HepG2 (cell line): Measurements from ENCODE around the gene BCAS4. TPM values are rescaled to one million over a fixed set of nuclear protein-coding genes. Genes with fewer than 3 reads are reported as not detected.

ENCODE experiments used
- ATF6 ChIP-seq: sonication (generic); formaldehyde crosslinking; conservative IDR thresholded peaks from 2 replicates; pipeline ENCODE4 v1.4.0; 2020; ENCODE audit warnings: missing genetic modification reagents
- ATF7 ChIP-seq, 2 experiments: fragments of 450-650 bp in 1 of 2; sonication (generic) in 1 of 2; formaldehyde crosslinking in 1 of 2; IDR thresholded peaks; 2 replicates each; pipeline versions ENCODE4 v1.4.0 to v1.6.1; 2016 to 2020; ENCODE audit warnings: antibody characterized with exemption in 1 of 2, mild to moderate bottlenecking in 1 of 2, missing genetic modification reagents in 1 of 2
- CBFB ChIP-seq: sonication (generic); formaldehyde crosslinking; IDR thresholded peaks from 2 replicates; pipeline ENCODE4 v1.4.0; 2020; ENCODE audit warnings: missing genetic modification reagents
- DNMT3B ChIP-seq: conservative IDR thresholded peaks from 2 replicates; pipeline ENCODE4 v1.6.1; 2016; ENCODE audit warnings: missing biosample characterization, control low read depth
- MATR3 ChIP-seq: sonication (generic); formaldehyde crosslinking; IDR thresholded peaks from 2 replicates; pipeline ENCODE4 v1.4.0; 2020; ENCODE audit warnings: missing genetic modification reagents
- MAZ ChIP-seq, 2 experiments: sonication (generic) in 1 of 2; formaldehyde crosslinking in 1 of 2; IDR thresholded peaks; 2 replicates each; pipeline versions ENCODE4 v1.5.0 to v1.6.1; 2012 to 2020; ENCODE audit warnings: low read depth in 2 of 2, mild to moderate bottlenecking in 2 of 2, borderline replicate concordance in 1 of 2, improper control_type of control experiment in 1 of 2, low read length in 1 of 2, missing genetic modification reagents in 1 of 2, moderate library complexity in 1 of 2
- NCOA2 ChIP-seq: sonication (generic); formaldehyde crosslinking; IDR thresholded peaks from 2 replicates; pipeline ENCODE4 v1.8.0; 2022; ENCODE audit warnings: inconsistent platforms
- PAF1 ChIP-seq: IDR thresholded peaks from 2 replicates; pipeline ENCODE4 v1.6.1; 2016; ENCODE audit warnings: missing genetic modification reagents, missing compliant biosample characterization
- RFXANK ChIP-seq: IDR thresholded peaks from 2 replicates; pipeline ENCODE4 v1.6.1; 2016
- TBL1XR1 ChIP-seq: fragments of 150-350 bp; IDR thresholded peaks from 2 replicates; pipeline ENCODE4 v1.6.1; 2014; ENCODE audit warnings: borderline replicate concordance, low read length; ENCODE audit not compliant: partially characterized antibody
- TEF ChIP-seq: sonication (generic); formaldehyde crosslinking; IDR thresholded peaks from 2 replicates; pipeline ENCODE4 v1.5.0; 2020; ENCODE audit warnings: missing genetic modification reagents
- TERF1 ChIP-seq: sonication (generic); formaldehyde crosslinking; IDR thresholded peaks from 2 replicates; pipeline ENCODE4 v1.8.0; 2022; ENCODE audit warnings: mild to moderate bottlenecking, missing genetic modification reagents, moderate library complexity
- ZBTB7B ChIP-seq: sonication (generic); formaldehyde crosslinking; IDR thresholded peaks from 2 replicates; pipeline ENCODE4 v1.4.0; 2020; ENCODE audit warnings: missing genetic modification reagents
- ZHX2 ChIP-seq, 2 experiments: sonication (generic) in 1 of 2; formaldehyde crosslinking in 1 of 2; IDR thresholded peaks; 2 replicates each; pipeline versions ENCODE4 v1.6.1 to v1.9.0; 2014 to 2022; ENCODE audit warnings: antibody characterized with exemption in 1 of 2, borderline replicate concordance in 1 of 2, inconsistent platforms in 1 of 2, low read depth in 1 of 2, missing genetic modification reagents in 1 of 2
- ZIK1 ChIP-seq: sonication (generic); formaldehyde crosslinking; IDR thresholded peaks from 2 replicates; pipeline ENCODE4 v1.5.0; 2020; ENCODE audit warnings: mild to moderate bottlenecking, low read depth, missing genetic modification reagents, borderline replicate concordance
- ZNF589 ChIP-seq: sonication (generic); formaldehyde crosslinking; conservative IDR thresholded peaks from 2 replicates; pipeline ENCODE4 v1.8.0; 2022; ENCODE audit warnings: mild to moderate bottlenecking, moderate library complexity, missing genetic modification reagents
- ZNF629 ChIP-seq: sonication (generic); formaldehyde crosslinking; conservative IDR thresholded peaks from 2 replicates; pipeline ENCODE4 v1.5.0; 2020; ENCODE audit warnings: missing genetic modification reagents
- polyA plus RNA-seq, 8 experiments: library from polyadenylated mRNA; depleted of rRNA in 3 of 8; stranded (reverse) in 7 of 8; unstranded in 1 of 8; fragments of >200 nt; fragmentation: Illumina TruSeq in 4 of 8; extraction: Trizol in 4 of 8; gene quantifications; 2 replicates each; pipeline versions ENCODE4 v1.2.1 to v1.2.3, GENCODE V29; 2011 to 2016; ENCODE audit warnings: low read depth in 4 of 8, missing spikeins in 1 of 8, mixed read lengths in 1 of 8; ENCODE audit not compliant: insufficient read depth in 1 of 8
- total RNA-seq, 5 experiments: library from RNA; depleted of rRNA; stranded (reverse); fragments of >200 nt; fragmentation: Illumina TruSeq; extraction: Trizol; gene quantifications; 2 replicates each; pipeline ENCODE4 v1.2.3, GENCODE V29; 2016; ENCODE audit warnings: low read depth in 1 of 5

BCAS4 gene
- total and polyA plus RNA-seq, 2 of the 13 experiments (the other 11 are each of a cell fraction or from before 2014, with no cell fraction given): 7.2 to 8.0 TPM

GRCh38 chr20:50855498-50856474 is 60.9 kb downstream of the BCAS4 start (continued):
- TF ChIP-seq ZBTB7B (CRISPR knock-in tag) (no peak), ZNF589 (CRISPR knock-in tag) (no peak), ZHX2 (IDR thresholded peaks at IDR 0.05; ENCODE audit: low read depth) (no peak), ZHX2 (CRISPR knock-in tag; IDR thresholded peaks at IDR 0.05; ENCODE audit: borderline replicate concordance) (no peak), RFXANK (CRISPR knock-in tag) (no peak), ZNF629 (CRISPR knock-in tag) (no peak), ATF6 (CRISPR knock-in tag) (no peak), TBL1XR1 (peak; percentile 29), ATF7 (IDR thresholded peaks at IDR 0.05) (no peak), ATF7 (CRISPR knock-in tag; IDR thresholded peaks at IDR 0.05) (no peak), MAZ (IDR thresholded peaks at IDR 0.05; ENCODE audit: borderline replicate concordance, low read depth, low read length) (no peak), MAZ (CRISPR knock-in tag; IDR thresholded peaks at IDR 0.05; ENCODE audit: low read depth) (no peak; the same call in 1 of the 2 replicates), ZIK1 (CRISPR knock-in tag) (no peak), NCOA2 (CRISPR knock-in tag) (no peak), CBFB (no peak), TEF (CRISPR knock-in tag) (no peak), DNMT3B (peak; percentile 41; the same call in 1 of the 2 replicates), TERF1 (no peak), PAF1 (CRISPR knock-in tag) (no peak), MATR3 (no peak)
